H1 (cell line): Measurements from ENCODE around the gene TRMT61A. TPM values are rescaled to one million over a fixed set of nuclear protein-coding genes. Genes with fewer than 3 reads are reported as not detected.

Experiments used
- CTCF ChIA-PET: fragments of 300-600 bp; sonication (Branson Sonifier 250); formaldehyde crosslinking; loops from one replicate; lab custom pipeline; 2021; ENCODE audit not compliant: partially characterized antibody; lab: Charles Lee
- POLR2A ChIA-PET: fragments of 300-600 bp; sonication (Branson Sonifier 250); formaldehyde crosslinking; loops from one replicate; lab custom pipeline; 2021; ENCODE audit warnings: inconsistent platforms; ENCODE audit not compliant: partially characterized antibody; lab: Charles Lee
- DNase-seq, 2 experiments: peaks; one replicate each; pipeline versions ENCODE4 v3.0.0 to v3.0.0-alpha.2; 2010 to 2022; ENCODE audit warnings: low spot score in 2 of 2, low read depth in 1 of 2, mixed read lengths in 1 of 2
- FAIRE-seq: peaks from 2 replicates; lab custom pipeline; 2011; peaks lifted over from hg19 to GRCh38; lab: Jason Lieb, UNC
- H2AFZ ChIP-seq: 2 replicates; pipeline ENCODE4 v1.8.1; 2012; ENCODE audit warnings: low read length, inconsistent platforms
- H2AK5ac ChIP-seq: 2 replicates; pipeline ENCODE4 v1.6.1; 2013; ENCODE audit warnings: low read depth, low read length
- H2BK120ac ChIP-seq: replicated peaks from 2 replicates; pipeline ENCODE3; 2013; ENCODE audit warnings: low read depth, low read length, inconsistent platforms
- H2BK12ac ChIP-seq: 2 replicates; pipeline ENCODE4 v1.6.1; 2013; ENCODE audit warnings: low read depth, low read length
- H2BK15ac ChIP-seq: 2 replicates; pipeline ENCODE4 v1.6.1; 2013; ENCODE audit warnings: low read length
- H2BK20ac ChIP-seq: 2 replicates; pipeline ENCODE4 v1.6.1; 2013; ENCODE audit warnings: low read length
- H2BK5ac ChIP-seq: 2 replicates; pipeline ENCODE4 v1.6.1; 2013; ENCODE audit warnings: low read depth, low read length
- H3K14ac ChIP-seq: 2 replicates; pipeline ENCODE4 v1.6.1; 2013; ENCODE audit warnings: inconsistent platforms; ENCODE audit not compliant: insufficient read length
- H3K18ac ChIP-seq: 2 replicates; pipeline ENCODE4 v1.6.1; 2013; ENCODE audit warnings: low read length; ENCODE audit errors: extremely low read depth
- H3K23ac ChIP-seq: 2 replicates; pipeline ENCODE4 v1.6.1; 2013; ENCODE audit warnings: inconsistent platforms; ENCODE audit not compliant: insufficient read length
- H3K23me2 ChIP-seq: 2 replicates; pipeline ENCODE4 v1.6.1; 2013; ENCODE audit warnings: low read depth, low read length
- H3K27ac ChIP-seq: 2 replicates; pipeline ENCODE4 v1.6.1; 2011; ENCODE audit warnings: low read depth, low read length, inconsistent platforms
- H3K27me3 ChIP-seq, 4 experiments: replicated peaks in 1 of 4; 1 replicate in 1 of 4; 2 replicates in 3 of 4; pipeline versions ENCODE4 v1.6.1 to v1.8.1; 2011 to 2013; ENCODE audit warnings: low read length in 3 of 4, mild to moderate bottlenecking in 3 of 4, inconsistent platforms in 2 of 4, mixed read lengths in 2 of 4, moderate library complexity in 1 of 4; ENCODE audit not compliant: control insufficient read depth in 3 of 4, insufficient read depth in 3 of 4; ENCODE audit errors: extremely low read depth in 1 of 4
- H3K36me3 ChIP-seq, 4 experiments: 2 replicates each; pipeline versions ENCODE4 v1.6.1 to v1.8.1; 2011 to 2013; ENCODE audit warnings: mild to moderate bottlenecking in 4 of 4, low read length in 3 of 4, moderate library complexity in 2 of 4, control low read depth in 1 of 4, inconsistent platforms in 1 of 4; ENCODE audit not compliant: insufficient read depth in 4 of 4, control insufficient read depth in 2 of 4
- H3K4ac ChIP-seq: replicated peaks from 2 replicates; pipeline ENCODE3; 2013; ENCODE audit warnings: low read length, low read depth, mixed read lengths, inconsistent platforms; ENCODE audit not compliant: insufficient read length
- H3K4me1 ChIP-seq, 4 experiments: replicated peaks in 1 of 4; 1 replicate in 1 of 4; 2 replicates in 3 of 4; pipeline versions ENCODE4 v1.6.1 to v1.8.1; 2011 to 2013; ENCODE audit warnings: low read length in 3 of 4, inconsistent platforms in 2 of 4, mixed read lengths in 1 of 4; ENCODE audit not compliant: insufficient read depth in 4 of 4, control insufficient read depth in 3 of 4
- H3K4me2 ChIP-seq, 2 experiments: 2 replicates each; pipeline versions ENCODE4 v1.6.1 to v1.8.1; 2011 to 2013; ENCODE audit warnings: low read depth in 2 of 2, low read length in 2 of 2, control low read depth in 1 of 2, inconsistent platforms in 1 of 2, mild to moderate bottlenecking in 1 of 2; ENCODE audit not compliant: insufficient read depth in 1 of 2
- H3K4me3 ChIP-seq, 4 experiments: fragments of 200-600, 300-600 bp in 1 of 4; sonication (generic), shearing (Covaris generic), sonication (Bioruptor Twin) in 1 of 4; 2 replicates each; pipeline versions ENCODE4 v1.5.1 to v1.8.1; 2011 to 2016; ENCODE audit warnings: low read length in 4 of 4, low read depth in 3 of 4, control low read depth in 2 of 4, inconsistent platforms in 2 of 4, mild to moderate bottlenecking in 2 of 4, mixed read lengths in 1 of 4, moderate library complexity in 1 of 4; ENCODE audit not compliant: insufficient read depth in 2 of 4; ENCODE audit errors: extremely low read depth in 1 of 4
- H3K56ac ChIP-seq: replicated peaks from 2 replicates; pipeline ENCODE3; 2013; ENCODE audit warnings: low read depth, mild to moderate bottlenecking, mixed read lengths, low read length, inconsistent platforms; ENCODE audit not compliant: insufficient read length
- H3K79me1 ChIP-seq: 2 replicates; pipeline ENCODE4 v1.6.1; 2013; ENCODE audit warnings: low read depth, low read length, control low read depth
- H3K79me2 ChIP-seq, 2 experiments: 2 replicates each; pipeline versions ENCODE4 v1.6.1 to v1.8.1; 2012 to 2013; ENCODE audit warnings: low read length in 2 of 2, mild to moderate bottlenecking in 2 of 2, inconsistent platforms in 1 of 2; ENCODE audit not compliant: insufficient read depth in 2 of 2, control insufficient read depth in 1 of 2
- H3K9ac ChIP-seq, 4 experiments: replicated peaks in 1 of 4; 1 replicate in 1 of 4; 2 replicates in 3 of 4; pipeline versions ENCODE4 v1.6.1 to v1.8.1; 2011 to 2013; ENCODE audit warnings: low read depth in 3 of 4, low read length in 3 of 4, control low read depth in 2 of 4, mild to moderate bottlenecking in 2 of 4, moderate library complexity in 2 of 4, inconsistent platforms in 1 of 4; ENCODE audit errors: extremely low read depth in 1 of 4
- H3K9me3 ChIP-seq, 2 experiments: 2 replicates each; pipeline versions ENCODE4 v1.6.1 to v1.8.1; 2012 to 2013; ENCODE audit warnings: mild to moderate bottlenecking in 2 of 2, moderate library complexity in 2 of 2, control low read depth in 1 of 2, inconsistent platforms in 1 of 2, low read depth in 1 of 2, low read length in 1 of 2, mixed read lengths in 1 of 2; ENCODE audit not compliant: insufficient read depth in 2 of 2
- H4K20me1 ChIP-seq, 2 experiments: replicated peaks in 1 of 2; 2 replicates each; pipeline versions ENCODE3 to v1.8.1; 2011 to 2013; ENCODE audit warnings: inconsistent platforms in 2 of 2, low read length in 2 of 2, mild to moderate bottlenecking in 1 of 2; ENCODE audit not compliant: insufficient read depth in 2 of 2, control insufficient read depth in 1 of 2
- H4K5ac ChIP-seq: 2 replicates; pipeline ENCODE4 v1.6.1; 2013; ENCODE audit warnings: low read length, low read depth, mixed read lengths, inconsistent platforms; ENCODE audit not compliant: insufficient read length
- H4K8ac ChIP-seq: 2 replicates; pipeline ENCODE4 v1.8.0; 2013; ENCODE audit warnings: mild to moderate bottlenecking, moderate library complexity, low read length, inconsistent platforms; ENCODE audit not compliant: insufficient read depth; ENCODE audit errors: extremely low read depth
- H4K91ac ChIP-seq: replicated peaks from 2 replicates; pipeline ENCODE3; 2013; ENCODE audit warnings: low read length, mixed read lengths, inconsistent platforms; ENCODE audit not compliant: insufficient read length
- BCL11A ChIP-seq, 2 experiments: IDR thresholded peaks; one replicate each; pipeline ENCODE4 v1.6.1; 2011; ENCODE audit warnings: low read depth in 2 of 2, low read length in 2 of 2, mild to moderate bottlenecking in 2 of 2
- BRCA1 ChIP-seq: IDR thresholded peaks from 2 replicates; pipeline ENCODE4 v1.6.1; 2012; ENCODE audit warnings: low read depth, low read length, improper control_type of control experiment
- CHD2 ChIP-seq: IDR thresholded peaks from 2 replicates; pipeline ENCODE4 v1.6.1; 2012; ENCODE audit warnings: low read length, improper control_type of control experiment
- CTBP2 ChIP-seq: IDR thresholded peaks from 2 replicates; pipeline ENCODE4 v1.7.0; 2011; ENCODE audit warnings: borderline replicate concordance, mild to moderate bottlenecking, moderate library complexity, mixed read lengths, low read length; ENCODE audit not compliant: insufficient read depth, insufficient read length
- HDAC2 ChIP-seq, 2 experiments: fragments of 300-600 bp in 1 of 2; sonication (generic) in 1 of 2; IDR thresholded peaks; 2 replicates each; pipeline ENCODE4 v1.6.1; 2011 to 2012; ENCODE audit warnings: low read depth in 2 of 2, low read length in 2 of 2, mild to moderate bottlenecking in 2 of 2, moderate library complexity in 2 of 2, borderline replicate concordance in 1 of 2, inconsistent platforms in 1 of 2
- POLR2AphosphoS5 ChIP-seq: IDR thresholded peaks from 2 replicates; pipeline ENCODE4 v1.6.1; 2011; ENCODE audit warnings: low read depth, low read length
- POU5F1 ChIP-seq: IDR thresholded peaks from 2 replicates; pipeline ENCODE4 v1.6.1; 2011; ENCODE audit warnings: low read depth, mild to moderate bottlenecking, low read length, moderate library complexity
- RAD21 ChIP-seq, 2 experiments: IDR thresholded peaks in 1 of 2; conservative IDR thresholded peaks in 1 of 2; 2 replicates each; pipeline ENCODE4 v1.6.1; 2011; ENCODE audit warnings: low read depth in 2 of 2, low read length in 2 of 2, improper control_type of control experiment in 1 of 2, inconsistent platforms in 1 of 2, mild to moderate bottlenecking in 1 of 2, moderate library complexity in 1 of 2
- SIX5 ChIP-seq: IDR thresholded peaks from 2 replicates; pipeline ENCODE4 v1.6.1; 2011; ENCODE audit warnings: mild to moderate bottlenecking, low read depth, low read length
- SP2 ChIP-seq: IDR thresholded peaks from 2 replicates; pipeline ENCODE4 v1.6.1; 2012; ENCODE audit warnings: mild to moderate bottlenecking, low read length, inconsistent platforms
- TBP ChIP-seq: IDR thresholded peaks from 2 replicates; pipeline ENCODE4 v1.6.1; 2011; ENCODE audit warnings: low read depth, low read length, improper control_type of control experiment
- WGBS, 2 experiments: shearing (Covaris generic) in 1 of 2; methylation state at CpG; one replicate each; pipeline versions ENCODE4 v1.1.6 to v1.1.7; 2013 to 2015; ENCODE audit warnings: low lambda C conversion rate in 2 of 2, mixed read lengths in 2 of 2, inconsistent platforms in 1 of 2, low coverage in 1 of 2, missing lambda C conversion rate in 1 of 2; ENCODE audit not compliant: insufficient replicate concordance in 2 of 2, insufficient coverage in 1 of 2, insufficient read length in 1 of 2; ENCODE audit errors: extremely low coverage in 1 of 2, missing lambda C conversion rate in 1 of 2; 5-methylcytosine and 5-hydroxymethylcytosine counted together
- polyA plus RNA-seq, 7 experiments: library from polyadenylated mRNA; depleted of rRNA in 3 of 7; stranded (reverse) in 5 of 7; unstranded in 2 of 7; fragments of >200 nt in 5 of 7; fragments of 200-250 nt in 2 of 7; gene quantifications; 1 replicate in 5 of 7; 2 replicates in 1 of 7; 4 replicates in 1 of 7; pipeline versions ENCODE4 v1.2.1 to v1.2.3, GENCODE V29; 2011 to 2013; ENCODE audit warnings: missing spikeins in 2 of 7, mixed read lengths in 2 of 7
- total RNA-seq: library from RNA; stranded (reverse); fragmentation: NEBNext Ultra II Directional; extraction: Animal tissue kit (Norgen Biotek cat#: 25700); gene quantifications from 2 replicates; pipeline ENCODE4 v1.2.1, GENCODE V29; 2021
- TF ChIP-seq, protein P1 (sequence below): IDR thresholded peaks from 2 replicates; pipeline ENCODE4 v1.6.1; 2011; ENCODE audit warnings: low read length, improper control_type of control experiment

Gene TRMT61A
- total and polyA plus RNA-seq, 2 of the 8 experiments (the other 6 are each of a cell fraction or from before 2014, with no cell fraction given) = 15.8 to 19.0 TPM

DNA sequence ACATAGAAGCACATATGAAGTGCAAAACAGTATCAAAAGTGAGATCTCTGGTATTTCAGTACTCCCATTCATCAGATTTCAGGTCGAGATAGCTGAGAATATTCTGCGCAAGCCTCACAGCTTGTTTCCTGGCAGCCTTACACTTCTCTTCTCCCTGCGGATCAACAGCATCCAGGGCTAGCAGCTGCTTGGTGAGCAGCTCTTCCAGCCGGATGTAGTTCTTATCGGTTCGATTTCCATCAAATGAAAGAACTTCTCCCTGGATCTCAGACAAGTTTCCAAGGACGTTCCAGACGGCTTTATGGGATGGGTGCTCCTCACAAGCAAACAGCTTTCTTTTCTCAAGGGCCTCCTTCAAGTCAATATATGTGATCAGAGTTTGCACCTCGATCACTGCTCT is 30.8 kb downstream of the TRMT61A start:
- no peak overlapping the region for H3K18ac ChIP-seq
- WGBS, 2 experiments = 90% methylated on average over 9 of the region's 9 CpGs; no CpG with 5 or more reads in 1 of the 2 experiments
- TF ChIP-seq CHD2 (no peak), CTBP2 (no peak), TBP (no peak), HDAC2 (IDR thresholded peaks at IDR 0.05; ENCODE audit: borderline replicate concordance in 1 of 2, low read depth in 2 of 2, low read length in 2 of 2) (no peak), SIX5 (no peak), POU5F1 (no peak), BCL11A (IDR thresholded peaks at IDR 0.05; ENCODE audit: low read depth in 2 of 2, low read length in 2 of 2) (no peak), SP2 (no peak), BRCA1 (no peak), POLR2AphosphoS5 (no peak), RAD21 (IDR thresholded peaks at IDR 0.05 in 1 of 2, conservative IDR thresholded peaks at IDR 0.05 in 1 of 2; ENCODE audit: low read depth in 2 of 2, low read length in 2 of 2) (no peak)
- TF ChIP-seq, protein P1, sequence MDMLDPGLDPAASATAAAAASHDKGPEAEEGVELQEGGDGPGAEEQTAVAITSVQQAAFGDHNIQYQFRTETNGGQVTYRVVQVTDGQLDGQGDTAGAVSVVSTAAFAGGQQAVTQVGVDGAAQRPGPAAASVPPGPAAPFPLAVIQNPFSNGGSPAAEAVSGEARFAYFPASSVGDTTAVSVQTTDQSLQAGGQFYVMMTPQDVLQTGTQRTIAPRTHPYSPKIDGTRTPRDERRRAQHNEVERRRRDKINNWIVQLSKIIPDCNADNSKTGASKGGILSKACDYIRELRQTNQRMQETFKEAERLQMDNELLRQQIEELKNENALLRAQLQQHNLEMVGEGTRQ = no peak

More for the DNA sequence above, 30.8 kb downstream of the TRMT61A start:
- Histone ChIP-seq H3K27ac (no peak overlapping the region), H3K9me3 (no peaks in the 10 kb centered on the region), H3K23me2 (peaks cover 12% of the 10 kb centered on the region; the same call in 1 of the 2 replicates), H3K23ac (no peak overlapping the region), H2BK120ac (no peak overlapping the region), H4K91ac (no peak overlapping the region), H2BK5ac (no peak overlapping the region), H4K5ac (no peak overlapping the region), H2BK20ac (no peak overlapping the region), H4K8ac (no peak overlapping the region), H3K27me3 (no peaks in the 10 kb centered on the region), H2BK12ac (no peak overlapping the region), H2AFZ (no peak overlapping the region), H3K79me2 (peaks cover 12 to 68% of the 10 kb centered on the region in 2 experiments), H3K9ac (no peak overlapping the region), H3K4me1 (peaks cover 0 to 4% (median under 1%) of the 10 kb centered on the region in 4 experiments; a peak in 2 of 7 replicates), H2AK5ac (no peak overlapping the region), H4K20me1 (peaks cover 8 to 10% of the 10 kb centered on the region in 2 experiments), H3K4ac (no peak overlapping the region), H3K79me1 (peaks cover 9% of the 10 kb centered on the region; the same call in 1 of the 2 replicates), H3K56ac (no peak overlapping the region), H3K14ac (no peak overlapping the region), H3K4me3 (no peak overlapping the region), H2BK15ac (no peak overlapping the region), H3K36me3 (peaks cover 0 to 21% (median 12%) of the 10 kb centered on the region in 4 experiments; a peak in 7 of 8 replicates), H3K4me2 (no peak overlapping the region; a peak in 1 of 4 replicates)
- ChIA-PET POLR2A (interaction anchor here (0.8 to 1.0 kb wide), 2 partner anchors 38 to 39 kb away, joined by 3 read pairs; partner anchors contain the start of gene CKB), CTCF (interaction anchor here (0.8 to 6.2 kb wide), 4 partner anchors 11 to 61 kb away, joined by 4 to 34 read pairs (median 10); no protein-coding TSS in a partner anchor)
- FAIRE-seq = no peak
- no peak for DNase-seq
